Endothelial cell of umbilical vein (primary cell): ENCODE data around the gene UST. TPM values are rescaled to one million over a fixed set of nuclear protein-coding genes. Genes with fewer than 3 reads are reported as not detected.

Experiments used
- BruUV-seq: library from RNA; stranded (reverse); fragments of 400-500 nt; replicated peaks from 2 replicates; lab custom pipeline; 2021; lab: Mats Ljungman, UMichigan
- CTCF ChIA-PET: fragments of 300-600, 350-600 bp; sonication (Branson Sonifier 250); formaldehyde crosslinking; loops from one replicate; lab custom pipeline; 2021; ENCODE audit warnings: antibody characterized with exemption, inconsistent platforms; lab: Charles Lee
- POLR2A ChIA-PET: fragments of 300-600, 350-600 bp; sonication (Branson Sonifier 250); formaldehyde crosslinking; loops from one replicate; lab custom pipeline; 2021; ENCODE audit warnings: antibody characterized with exemption, inconsistent platforms; lab: Charles Lee
- DNase-seq: peaks from one replicate; pipeline ENCODE4 v3.0.0-alpha.2; 2011; ENCODE audit warnings: low read depth, low spot score
- FAIRE-seq: peaks from 2 replicates; lab custom pipeline; 2011; peaks lifted over from hg19 to GRCh38; lab: Jason Lieb, UNC
- H2AFZ ChIP-seq: 2 replicates; pipeline ENCODE4 v1.6.0; 2012; ENCODE audit warnings: low read depth, low read length, control low read depth, inconsistent platforms
- H3K27ac ChIP-seq: 2 replicates; pipeline ENCODE4 v1.5.1; 2011; ENCODE audit warnings: low read depth, mild to moderate bottlenecking, control low read depth, low read length, moderate library complexity; ENCODE audit not compliant: insufficient read depth
- H3K27me3 ChIP-seq, 2 experiments: 2 replicates each; pipeline versions ENCODE4 v1.6.0 to v1.6.1; 2011; ENCODE audit warnings: low read length in 2 of 2, mixed read lengths in 1 of 2; ENCODE audit not compliant: control insufficient read depth in 2 of 2, insufficient read depth in 2 of 2
- H3K36me3 ChIP-seq, 2 experiments: 2 replicates in 1 of 2; 3 replicates in 1 of 2; pipeline ENCODE4 v1.5.1; 2011; ENCODE audit warnings: low read length in 2 of 2, mild to moderate bottlenecking in 1 of 2, moderate library complexity in 1 of 2; ENCODE audit not compliant: control insufficient read depth in 2 of 2, insufficient read depth in 2 of 2; ENCODE audit errors: extremely low read depth in 1 of 2
- H3K4me1 ChIP-seq: 3 replicates; pipeline ENCODE4 v1.5.1; 2011; ENCODE audit warnings: mild to moderate bottlenecking, low read length; ENCODE audit not compliant: control insufficient read depth, insufficient read depth; ENCODE audit errors: extremely low read depth
- H3K4me2 ChIP-seq: 2 replicates; pipeline ENCODE4 v1.6.1; 2011; ENCODE audit warnings: low read length, control low read depth, mixed read lengths; ENCODE audit not compliant: insufficient read depth
- H3K4me3 ChIP-seq, 3 experiments: fragments of 200-600 bp in 1 of 3; sonication (generic), shearing (Covaris generic) in 1 of 3; replicated peaks in 1 of 3; 2 replicates each; pipeline ENCODE4 v1.5.1; 2011 to 2016; ENCODE audit warnings: control low read depth in 3 of 3, low read length in 3 of 3, mild to moderate bottlenecking in 2 of 3, inconsistent platforms in 1 of 3, low read depth in 1 of 3, moderate library complexity in 1 of 3; ENCODE audit not compliant: insufficient read depth in 1 of 3
- H3K79me2 ChIP-seq: 2 replicates; pipeline ENCODE4 v1.6.0; 2012; ENCODE audit warnings: low read length, inconsistent platforms; ENCODE audit not compliant: control insufficient read depth, insufficient read depth
- H3K9ac ChIP-seq: replicated peaks from 2 replicates; pipeline ENCODE3; 2011; ENCODE audit warnings: low read length, control low read depth; ENCODE audit not compliant: insufficient read depth; ENCODE audit errors: extremely low read depth
- H3K9me1 ChIP-seq: replicated peaks from 3 replicates; pipeline ENCODE4 v1.6.0; 2011; ENCODE audit warnings: mild to moderate bottlenecking, low read length; ENCODE audit not compliant: control insufficient read depth, insufficient read depth; ENCODE audit errors: extremely low read depth
- H3K9me3 ChIP-seq: replicated peaks from 2 replicates; pipeline ENCODE4 v1.5.1; 2012; ENCODE audit warnings: low read length, inconsistent platforms; ENCODE audit not compliant: control insufficient read depth, insufficient read depth
- H4K20me1 ChIP-seq: replicated peaks from 2 replicates; pipeline ENCODE3; 2011; ENCODE audit warnings: mild to moderate bottlenecking, low read length; ENCODE audit not compliant: control insufficient read depth, insufficient read depth; ENCODE audit errors: extremely low read depth
- CTCF ChIP-seq, 2 donors: IDR thresholded peaks; 1 replicate in 1 of 2; 2 replicates in 1 of 2; pipeline ENCODE4 v1.5.1; 2011; ENCODE audit warnings: low read length in 2 of 2, mild to moderate bottlenecking in 2 of 2, moderate library complexity in 2 of 2, control low read depth in 1 of 2, inconsistent platforms in 1 of 2, low read depth in 1 of 2; ENCODE audit not compliant: insufficient read depth in 1 of 2; ENCODE audit errors: extremely low read depth in 1 of 2
- EZH2 ChIP-seq: IDR thresholded peaks from 2 replicates; pipeline ENCODE4 v1.6.1; 2012; ENCODE audit warnings: borderline replicate concordance, low read depth, mild to moderate bottlenecking, moderate library complexity, low read length, inconsistent platforms; ENCODE audit not compliant: severe bottlenecking
- FOS ChIP-seq: IDR thresholded peaks from 2 replicates; pipeline ENCODE4 v1.6.1; 2011; ENCODE audit warnings: mild to moderate bottlenecking, low read length, moderate library complexity, borderline replicate concordance; ENCODE audit not compliant: insufficient read depth
- GATA2 ChIP-seq: IDR thresholded peaks from 2 replicates; pipeline ENCODE4 v1.7.0; 2011; ENCODE audit warnings: low read depth, mild to moderate bottlenecking, moderate library complexity, mixed read lengths, low read length; ENCODE audit not compliant: insufficient read length, insufficient read depth
- JUN ChIP-seq: IDR thresholded peaks from 2 replicates; pipeline ENCODE4 v1.6.1; 2011; ENCODE audit warnings: borderline replicate concordance, low read depth; ENCODE audit not compliant: insufficient read length, insufficient read depth
- MAX ChIP-seq: IDR thresholded peaks from 2 replicates; pipeline ENCODE4 v1.6.1; 2011; ENCODE audit not compliant: insufficient read depth, insufficient read length
- MYC ChIP-seq: IDR thresholded peaks from one replicate; pipeline ENCODE4 v1.6.1; 2011; ENCODE audit warnings: mild to moderate bottlenecking, low read depth, low read length
- POLR2A ChIP-seq: IDR thresholded peaks from 2 replicates; pipeline ENCODE4 v1.6.1; 2012; ENCODE audit warnings: low read depth, mild to moderate bottlenecking, control low read depth, low read length
- POLR2AphosphoS5 ChIP-seq: IDR thresholded peaks from 2 replicates; pipeline ENCODE4 v1.6.1; 2012; ENCODE audit warnings: low read depth, mild to moderate bottlenecking, control low read depth, low read length, moderate library complexity; ENCODE audit not compliant: insufficient read depth
- dilution Hi-C: fragments of 300-500 bp; cut with MboI; formaldehyde crosslinking; loops from one replicate; pipeline ENCODE4 v1.15.0; 2019; ENCODE audit warnings: low sequenced_read_pairs; ENCODE audit not compliant: extremely low pct_ligation_motif_present
- intact Hi-C: fragments of 100-400 bp; cut with micrococcal nuclease; formaldehyde crosslinking; loops from one replicate; pipeline ENCODE4 v1.10.0; 2022
- polyA plus RNA-seq, 4 experiments: library from polyadenylated mRNA; depleted of rRNA in 3 of 4; stranded (reverse) in 3 of 4; unstranded in 1 of 4; fragments of >200 nt; gene quantifications; 2 replicates each; pipeline versions ENCODE4 v1.2.1 to v1.2.3, GENCODE V29; 2011 to 2012; ENCODE audit warnings: missing spikeins in 1 of 4
- total RNA-seq: library from RNA; stranded (reverse); gene quantifications from 2 replicates; pipeline ENCODE4 v1.2.3, GENCODE V29; 2021

The UST gene
- total and polyA plus RNA-seq, 2 donors (not counting 3 experiments of a cell fraction or from before 2014, with no cell fraction given) = 0.26 to 0.84 TPM

GRCh38 chr6:149056777-149057463 lies 310.1 kb downstream of the UST start:
- FAIRE-seq (no peak), DNase-seq (no peak)
- Histone ChIP-seq H3K4me1 (peaks cover 10% of the 10 kb centered on the region), H3K36me3 (no peaks in the 10 kb centered on the region), H3K9me1 (no peaks in the 10 kb centered on the region), H3K27ac (no peak overlapping the region), H4K20me1 (no peaks in the 10 kb centered on the region), H3K9ac (no peak overlapping the region), H2AFZ (no peak overlapping the region), H3K79me2 (no peaks in the 10 kb centered on the region), H3K27me3 (peaks cover 2 to 6% of the 10 kb centered on the region in 2 experiments), H3K9me3 (no peaks in the 10 kb centered on the region), H3K4me3 (no peak overlapping the region), H3K4me2 (no peak overlapping the region)
- ChIA-PET POLR2A (no interaction called here), CTCF (interaction anchor here (1.6 kb wide), 1 partner anchor 28 kb away, joined by 7 read pairs; no protein-coding TSS in a partner anchor)
- intact Hi-C loops = no loop called here
- BruUV-seq = no TSS peak
- no peak for TF ChIP-seq JUN
- dilution Hi-C loops = no loop called here

- no peak for DNase-seq
- no peak overlapping the region for H2AFZ ChIP-seq
- H3K27me3 ChIP-seq = peaks cover 2 to 11% of the 10 kb centered on the region in 2 experiments
- dilution Hi-C loops = no loop called here
- no peaks in the 10 kb centered on the region for H3K9me1 ChIP-seq
- ChIA-PET POLR2A (no interaction called here), CTCF (no interaction called here)
- H3K27ac ChIP-seq = no peak overlapping the region
- no TSS peak for BruUV-seq
- TF ChIP-seq EZH2 (no peak), CTCF (IDR thresholded peaks at IDR 0.05; ENCODE audit: extremely low read depth in 1 of 2, insufficient read depth in 1 of 2, low read depth in 1 of 2, low read length in 2 of 2) (no peak), FOS (no peak), MYC (no peak), GATA2 (no peak), MAX (no peak), POLR2A (no peak), POLR2AphosphoS5 (no peak), JUN (no peak)
- H4K20me1 ChIP-seq = no peaks in the 10 kb centered on the region
- FAIRE-seq = no peak
- no peaks in the 10 kb centered on the region for H3K9me3 ChIP-seq
- no peak overlapping the region for H3K4me3 ChIP-seq
- H3K4me1 ChIP-seq = peaks cover 10% of the 10 kb centered on the region
- intact Hi-C loops = no loop called here
- H3K36me3 ChIP-seq = no peaks in the 10 kb centered on the region
- no peak overlapping the region for H3K9ac ChIP-seq
- no peak overlapping the region for H3K4me2 ChIP-seq
- H3K79me2 ChIP-seq = no peaks in the 10 kb centered on the region
Observed at GRCh38 chr6:149057464-149057840, 310.6 kb downstream of the UST start.
